IPS-18c (cell line): Measurements from ENCODE around the gene TMPRSS11E.
"Not testable (repeated sequence)": the region's sequence is repeated elsewhere in the genome, so short reads cannot be mapped to it uniquely, and the experiment has no call there.

Source experiments
- H3K4me3 ChIP-seq: 2 replicates; pipeline ENCODE4 v1.7.0; 2013; ENCODE audit warnings: low read depth, mild to moderate bottlenecking, low read length, moderate library complexity; ENCODE audit not compliant: insufficient read depth
- H3K9me3 ChIP-seq: one replicate; pipeline ENCODE4 v1.6.1; 2013; ENCODE audit warnings: mild to moderate bottlenecking, low read length, moderate library complexity; ENCODE audit not compliant: control insufficient read depth, insufficient read depth

The TMPRSS11E gene, protein sequence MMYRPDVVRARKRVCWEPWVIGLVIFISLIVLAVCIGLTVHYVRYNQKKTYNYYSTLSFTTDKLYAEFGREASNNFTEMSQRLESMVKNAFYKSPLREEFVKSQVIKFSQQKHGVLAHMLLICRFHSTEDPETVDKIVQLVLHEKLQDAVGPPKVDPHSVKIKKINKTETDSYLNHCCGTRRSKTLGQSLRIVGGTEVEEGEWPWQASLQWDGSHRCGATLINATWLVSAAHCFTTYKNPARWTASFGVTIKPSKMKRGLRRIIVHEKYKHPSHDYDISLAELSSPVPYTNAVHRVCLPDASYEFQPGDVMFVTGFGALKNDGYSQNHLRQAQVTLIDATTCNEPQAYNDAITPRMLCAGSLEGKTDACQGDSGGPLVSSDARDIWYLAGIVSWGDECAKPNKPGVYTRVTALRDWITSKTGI

DNA sequence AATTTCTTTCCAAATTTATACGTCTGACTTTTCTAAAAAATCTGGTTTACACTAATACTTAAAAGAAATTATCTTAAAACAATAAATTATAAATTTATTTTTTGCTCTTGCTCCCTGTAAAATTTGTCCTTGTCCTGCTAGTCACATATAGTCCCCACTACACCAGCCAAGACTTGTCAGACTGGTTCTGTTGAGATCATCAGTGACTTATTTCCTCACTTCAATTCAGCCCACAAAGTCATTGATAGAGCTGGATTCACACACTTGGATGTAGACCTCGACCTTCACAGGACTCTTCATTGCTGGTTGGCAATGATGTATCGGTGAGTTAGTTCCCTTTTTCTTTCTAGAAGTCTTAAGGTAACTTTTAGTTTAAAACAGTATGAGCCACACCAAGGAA is at the start of gene TMPRSS11E:
TSS of gene TMPRSS11E (plus strand) at position 263 of the 400 bp plus-strand sequence. CDS start at position 313, 50 bp downstream.
- H3K9me3 ChIP-seq: no peaks in the 10 kb centered on the region
- H3K4me3 ChIP-seq: no peak within 1 kb of the TSS

DNA sequence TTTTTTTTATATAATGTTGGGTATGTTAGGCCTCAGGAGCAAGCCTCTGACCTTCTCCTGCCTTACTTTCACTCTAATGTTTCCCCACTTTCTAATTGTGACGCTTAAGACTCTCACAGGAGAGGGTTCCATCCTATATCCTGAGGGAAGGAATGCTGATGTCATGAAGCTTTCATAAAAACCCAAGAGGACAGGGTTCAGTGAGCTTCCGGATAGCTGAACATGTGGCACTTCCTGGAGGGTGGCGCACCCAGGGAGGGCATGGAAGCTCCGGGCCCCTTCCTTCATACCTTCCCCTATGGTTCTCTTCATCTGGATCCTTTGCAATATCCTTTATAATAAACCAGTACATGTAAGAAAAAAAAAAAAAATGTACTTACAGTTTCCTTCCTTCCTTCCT is 48.0 kb upstream of the TMPRSS11E start:
- H3K9me3 ChIP-seq: no peaks in the 10 kb centered on the region
- no peak overlapping the region for H3K4me3 ChIP-seq

DNA sequence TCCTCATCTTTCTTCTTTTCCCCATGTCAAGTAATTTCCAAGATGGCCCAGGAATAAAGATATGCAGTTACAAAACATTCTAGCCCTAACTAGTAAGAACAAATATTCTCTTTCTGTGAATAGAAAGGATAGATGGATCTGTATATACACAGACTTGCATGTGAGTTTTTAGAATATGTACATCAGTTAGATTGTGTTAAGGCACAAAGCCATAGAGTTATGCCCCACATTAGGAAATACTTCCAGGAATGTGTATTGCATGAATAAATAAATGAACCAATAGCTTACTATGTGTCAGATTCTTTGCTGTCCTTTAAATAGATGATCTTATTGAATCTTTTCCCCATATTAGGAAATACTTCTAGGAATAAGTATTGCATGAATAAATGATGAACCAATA is 46.0 kb upstream of the TMPRSS11E start:
- Histone ChIP-seq H3K9me3 (no peaks in the 10 kb centered on the region), H3K4me3 (no peak overlapping the region)

DNA sequence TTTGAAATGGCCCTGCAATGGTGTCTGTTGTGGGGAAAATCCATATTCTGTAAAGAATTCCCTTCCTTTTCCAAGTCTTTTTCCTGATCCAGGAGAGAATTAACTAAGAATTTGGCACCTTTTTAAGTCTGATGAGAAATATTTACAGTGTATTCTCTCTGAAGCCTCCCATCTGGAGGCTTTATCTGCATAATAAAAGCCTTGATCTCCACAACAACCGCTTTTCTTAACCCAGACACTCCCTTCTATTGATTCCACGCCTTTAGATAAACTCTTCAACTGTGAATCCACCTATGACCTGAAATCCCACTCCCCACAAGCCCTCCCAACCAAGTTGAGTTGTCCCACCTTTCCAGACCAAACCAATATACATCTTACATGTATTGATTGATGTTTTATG is 43.1 kb upstream of the TMPRSS11E start:
- no peak overlapping the region for H3K4me3 ChIP-seq

DNA sequence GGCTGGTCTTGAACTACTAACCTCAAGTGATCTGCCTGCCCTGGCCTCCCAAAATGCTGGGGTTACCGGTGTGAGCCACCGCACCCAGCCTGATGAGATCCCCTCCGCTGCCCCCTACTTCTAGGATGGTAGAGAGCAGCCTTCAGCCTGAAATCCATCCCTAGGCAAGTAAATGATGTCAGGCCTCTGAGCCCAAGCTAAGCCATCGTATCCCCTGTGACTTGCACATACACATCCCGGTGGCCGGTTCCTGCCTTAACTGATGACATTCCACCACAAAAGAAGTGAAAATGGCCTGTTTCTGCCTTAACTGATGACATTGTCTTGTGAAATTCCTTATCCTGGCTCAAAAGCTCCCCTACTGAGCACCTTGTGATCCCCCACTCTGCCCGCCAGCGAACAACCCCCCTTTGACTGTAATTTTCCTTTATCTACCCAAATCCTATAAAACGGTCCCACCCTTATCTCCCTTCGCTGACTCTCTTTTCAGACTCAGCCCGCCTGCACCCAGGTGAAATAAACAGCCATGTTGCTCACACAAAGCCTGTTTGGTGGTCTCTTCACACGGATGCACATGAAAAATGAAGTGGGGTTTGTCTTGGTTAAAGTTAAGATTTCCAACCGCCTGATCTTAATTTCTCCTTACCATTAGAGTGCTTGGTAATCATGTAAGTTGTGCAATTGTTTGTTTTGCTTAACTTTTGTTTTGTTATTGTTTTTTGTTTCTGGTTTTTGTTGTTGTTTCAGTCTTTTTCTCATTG is 41.4 kb upstream of the TMPRSS11E start:
- peak overlapping the region; percentile 46; the same call in 1 of the 2 replicates for H3K4me3 ChIP-seq
- not testable (repeated sequence) for H3K9me3 ChIP-seq

More for the DNA sequence above, 43.1 kb upstream of the TMPRSS11E start:
- H3K9me3 ChIP-seq: no peaks in the 10 kb centered on the region

DNA sequence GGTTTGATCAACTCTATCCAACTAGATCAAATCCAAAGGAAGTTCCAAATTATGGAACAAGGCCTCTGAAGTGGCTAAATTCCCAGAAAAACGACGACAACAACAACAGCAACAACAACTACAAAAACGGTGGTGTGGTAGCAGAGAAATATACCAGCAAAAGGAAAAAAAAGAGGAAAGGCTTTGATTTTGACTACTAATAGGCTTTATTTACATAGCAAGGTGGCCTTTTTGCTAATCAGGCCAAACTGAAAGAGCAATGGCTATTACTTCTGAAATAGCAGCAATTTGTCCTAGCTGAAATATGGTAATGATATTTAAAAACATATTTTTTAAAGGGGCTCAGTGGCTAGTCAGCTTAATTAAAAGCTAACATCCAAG is 40.8 kb upstream of the TMPRSS11E start:
- H3K4me3 ChIP-seq: peak overlapping the region; percentile 46; the same call in 1 of the 2 replicates
- no peaks in the 10 kb centered on the region for H3K9me3 ChIP-seq

DNA sequence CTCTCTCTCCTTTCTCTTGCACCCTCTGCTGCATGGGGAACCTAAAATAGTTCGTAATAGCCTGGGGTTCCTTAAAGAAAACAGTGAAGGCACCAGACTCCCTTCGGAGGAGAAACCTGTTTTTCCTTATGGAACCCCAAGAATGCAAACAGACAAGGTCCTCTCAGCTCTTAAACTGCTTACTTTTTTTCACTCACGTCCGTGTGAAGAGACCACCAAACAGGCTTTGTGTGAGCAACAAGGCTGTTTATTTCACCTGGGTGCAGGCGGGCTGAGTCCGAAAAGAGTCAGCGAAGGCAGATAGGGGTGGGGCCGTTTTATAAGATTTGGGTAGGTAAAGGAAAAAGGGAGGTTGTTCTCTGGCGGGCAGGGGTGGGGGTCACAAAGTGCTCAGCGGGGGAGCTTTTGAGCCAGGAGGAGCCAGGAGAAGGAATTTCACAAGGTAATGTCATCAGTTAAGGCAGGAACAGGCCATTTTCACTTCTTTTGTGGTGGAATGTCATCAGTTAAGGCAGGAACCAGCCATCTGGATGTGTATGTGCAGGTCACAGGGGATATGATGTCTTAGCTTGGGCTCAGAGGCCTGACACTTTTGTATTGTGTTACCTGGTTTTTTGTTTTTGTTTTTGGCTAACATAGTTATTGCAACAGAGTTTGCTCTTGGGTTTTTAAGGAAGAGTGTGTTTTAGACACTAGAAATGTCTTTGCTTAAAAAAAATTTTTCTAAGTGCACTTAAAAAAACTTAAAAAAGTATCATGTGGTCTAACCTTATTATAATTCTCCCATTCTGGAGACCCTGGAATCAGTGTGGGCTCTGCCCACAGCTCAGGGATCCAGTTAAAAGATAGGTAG is 40.0 kb upstream of the TMPRSS11E start:
- not testable (repeated sequence) for H3K9me3 ChIP-seq
- H3K4me3 ChIP-seq: peak overlapping the region; percentile 46; the same call in 1 of the 2 replicates

DNA sequence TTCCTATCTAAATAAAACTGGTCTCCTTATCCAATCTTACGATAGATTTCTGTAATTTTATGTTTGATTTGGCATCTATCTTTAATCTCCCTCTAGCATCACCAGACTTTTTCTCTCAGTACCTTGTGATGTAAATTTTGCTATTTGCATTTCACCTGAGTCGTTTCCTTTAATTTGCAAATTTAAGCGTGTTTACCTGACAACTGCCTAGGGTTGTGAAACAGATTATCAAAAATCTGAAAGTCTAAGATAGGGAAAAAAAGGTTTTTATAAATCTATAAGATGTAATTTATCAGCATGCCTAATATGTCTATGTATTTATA is 39.4 kb upstream of the TMPRSS11E start:
- no peaks in the 10 kb centered on the region for H3K9me3 ChIP-seq
- H3K4me3 ChIP-seq: no peak overlapping the region

DNA sequence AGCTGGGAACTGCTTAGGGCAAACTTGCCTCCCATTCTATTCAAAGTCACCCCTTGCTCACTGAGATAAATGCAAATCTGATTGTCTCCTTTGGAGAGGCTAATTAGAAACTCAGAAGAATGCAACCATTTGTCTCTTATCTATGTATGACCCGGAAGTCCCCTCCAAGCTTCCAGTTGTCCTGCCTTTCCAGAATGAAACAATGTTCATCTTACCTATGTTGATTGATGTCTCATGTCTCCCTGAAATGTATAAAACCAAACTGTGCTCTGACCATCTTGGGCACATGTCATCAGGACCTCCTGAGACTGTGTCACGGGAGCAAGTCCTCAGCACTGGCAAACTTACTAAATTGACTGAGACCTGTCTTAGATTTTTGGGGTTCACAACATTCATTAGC is 37.1 kb upstream of the TMPRSS11E start:
- H3K4me3 ChIP-seq: no peak overlapping the region
- H3K9me3 ChIP-seq: no peaks in the 10 kb centered on the region

DNA sequence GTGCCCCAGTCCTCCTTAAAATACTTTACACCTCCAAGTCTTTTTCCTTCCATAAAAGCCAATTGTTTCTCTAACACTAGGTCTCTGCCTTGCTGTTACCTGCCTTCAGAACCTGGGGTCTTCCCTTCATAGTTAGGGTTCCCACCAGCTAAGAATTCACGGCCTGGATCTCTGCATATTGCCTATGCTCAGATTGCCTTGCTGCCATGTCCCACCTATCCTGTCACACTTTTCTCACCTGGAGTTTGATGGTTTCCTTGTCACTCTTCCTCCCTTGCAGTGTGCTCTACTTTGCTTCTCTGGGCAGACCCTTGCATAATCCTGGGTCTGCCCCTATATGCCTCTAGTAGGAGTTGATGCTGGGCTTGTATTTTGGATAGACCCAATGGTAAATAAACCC is 36.6 kb upstream of the TMPRSS11E start:
- H3K9me3 ChIP-seq: no peaks in the 10 kb centered on the region
- H3K4me3 ChIP-seq: no peak overlapping the region

DNA sequence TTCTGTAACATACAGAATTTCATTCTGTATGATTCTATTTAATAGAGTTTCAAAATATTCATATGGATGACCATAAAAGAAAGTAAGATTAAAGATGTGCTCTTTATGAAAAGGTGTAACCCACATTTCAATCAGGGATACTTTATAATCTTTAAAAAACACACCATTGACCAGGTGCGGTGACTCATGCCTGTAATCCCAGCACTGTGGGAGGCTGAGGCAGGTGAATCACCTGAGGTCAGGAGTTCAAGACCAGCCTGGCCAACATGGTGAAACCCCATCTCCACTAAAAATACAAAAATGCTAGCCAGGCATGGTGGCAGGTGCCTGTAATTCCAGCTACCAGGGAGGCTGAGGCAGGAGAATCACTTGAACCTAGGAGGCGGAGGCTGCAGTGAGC is 35.2 kb upstream of the TMPRSS11E start:
- not testable (repeated sequence) for H3K9me3 ChIP-seq, H3K4me3 ChIP-seq

DNA sequence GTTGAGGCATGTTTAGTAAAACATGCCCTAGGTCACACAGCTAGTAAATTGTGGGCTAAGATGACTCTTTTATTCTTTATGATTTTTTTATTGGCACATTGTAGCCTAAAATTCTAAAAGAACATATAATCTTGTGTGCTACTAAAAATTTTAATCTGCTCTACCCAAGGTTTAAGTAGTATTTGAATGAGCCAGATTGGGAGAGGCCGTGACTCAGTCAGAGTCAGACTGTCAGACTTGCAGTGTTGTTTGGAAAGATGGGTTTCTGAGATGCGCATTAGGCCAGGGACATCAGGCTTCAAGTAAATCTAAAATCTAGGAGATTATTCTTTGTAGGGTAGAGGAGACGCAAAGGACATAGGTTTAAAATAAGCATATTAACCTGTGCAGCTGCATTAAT is 30.7 kb upstream of the TMPRSS11E start:
- no peak overlapping the region for H3K4me3 ChIP-seq

DNA sequence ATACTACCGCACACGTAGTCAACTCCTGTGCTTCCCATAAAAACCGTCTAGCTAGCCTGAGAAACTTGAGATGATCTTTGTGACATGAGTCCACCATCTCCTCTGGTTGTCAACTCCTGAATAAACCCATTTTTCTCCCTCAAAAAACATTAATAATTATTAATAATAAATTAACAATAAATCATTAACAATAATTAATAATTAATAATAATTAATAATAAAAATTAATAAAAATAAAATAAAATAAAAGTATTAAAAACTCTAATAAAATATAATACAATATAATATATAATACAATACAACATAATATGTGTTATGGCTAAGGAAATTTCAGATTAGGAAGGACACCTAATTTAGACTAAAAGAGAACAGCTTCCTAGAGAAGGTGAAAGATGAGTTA is 20.7 kb upstream of the TMPRSS11E start:
- H3K9me3 ChIP-seq: no peaks in the 10 kb centered on the region

More for the DNA sequence above, 30.7 kb upstream of the TMPRSS11E start:
- H3K9me3 ChIP-seq: peaks cover 8% of the 10 kb centered on the region

DNA sequence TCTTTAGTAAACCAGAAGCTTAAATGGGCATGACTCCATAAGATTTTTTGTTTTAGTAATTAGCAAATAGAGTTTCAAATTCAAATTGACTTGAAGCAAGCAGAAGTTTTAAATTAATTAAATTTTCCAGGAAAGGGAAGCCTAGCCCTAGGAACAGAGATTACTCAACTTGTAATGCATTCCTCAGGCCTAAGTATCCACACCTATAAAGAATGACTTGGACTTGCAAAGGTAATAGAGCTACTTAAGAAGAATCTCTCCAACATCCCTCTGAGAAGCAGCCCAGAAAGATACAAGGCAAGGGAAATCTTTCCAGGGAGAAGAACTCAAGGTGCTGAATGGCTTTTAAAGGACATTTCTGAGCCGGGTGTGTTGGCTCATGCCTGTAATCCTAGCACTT is 16.9 kb upstream of the TMPRSS11E start:
- Histone ChIP-seq H3K4me3 (no peak overlapping the region), H3K9me3 (no peaks in the 10 kb centered on the region)

More for the DNA sequence above, 20.7 kb upstream of the TMPRSS11E start:
- no peak overlapping the region for H3K4me3 ChIP-seq

DNA sequence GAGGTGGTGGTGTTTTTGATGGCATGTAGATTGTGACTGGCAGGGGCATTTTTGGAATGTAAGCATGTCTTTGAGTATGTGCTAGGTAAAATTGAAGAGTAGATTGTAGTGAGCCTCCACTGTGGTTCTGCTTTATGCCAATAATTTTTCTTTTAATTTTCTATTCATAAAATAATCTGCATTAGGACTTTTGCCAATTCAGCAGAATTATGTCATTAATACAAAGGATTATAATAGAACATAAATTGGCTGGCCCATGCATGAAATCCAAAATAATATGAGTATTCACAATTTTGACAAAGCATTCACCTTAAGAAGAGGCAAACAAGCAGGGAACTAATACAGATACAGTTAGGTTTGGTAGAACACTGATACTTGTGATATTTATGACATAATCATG is 14.9 kb upstream of the TMPRSS11E start:
- no peaks in the 10 kb centered on the region for H3K9me3 ChIP-seq

DNA sequence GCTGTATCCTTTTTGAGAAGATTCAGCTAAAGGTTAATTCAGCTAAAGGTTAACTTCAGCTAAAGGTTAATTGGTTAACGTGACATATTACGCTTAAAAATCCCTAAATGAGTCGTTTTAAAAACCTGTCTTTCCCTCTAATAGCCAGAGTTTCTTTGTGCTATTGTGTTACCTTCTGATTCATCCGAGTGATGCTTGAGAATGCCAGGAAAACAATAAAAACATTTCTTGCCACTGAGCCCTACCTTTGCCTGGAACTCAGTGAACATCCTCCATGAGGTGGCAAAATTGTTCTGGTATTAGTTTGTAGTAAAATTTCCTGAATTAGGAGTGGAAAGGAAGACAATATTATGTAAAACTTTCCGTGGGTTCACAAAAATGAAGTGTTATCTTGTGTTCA is 13.7 kb upstream of the TMPRSS11E start:
- Histone ChIP-seq H3K4me3 (no peak overlapping the region), H3K9me3 (no peaks in the 10 kb centered on the region)

More for the DNA sequence above, 14.9 kb upstream of the TMPRSS11E start:
- H3K4me3 ChIP-seq: no peak overlapping the region

DNA sequence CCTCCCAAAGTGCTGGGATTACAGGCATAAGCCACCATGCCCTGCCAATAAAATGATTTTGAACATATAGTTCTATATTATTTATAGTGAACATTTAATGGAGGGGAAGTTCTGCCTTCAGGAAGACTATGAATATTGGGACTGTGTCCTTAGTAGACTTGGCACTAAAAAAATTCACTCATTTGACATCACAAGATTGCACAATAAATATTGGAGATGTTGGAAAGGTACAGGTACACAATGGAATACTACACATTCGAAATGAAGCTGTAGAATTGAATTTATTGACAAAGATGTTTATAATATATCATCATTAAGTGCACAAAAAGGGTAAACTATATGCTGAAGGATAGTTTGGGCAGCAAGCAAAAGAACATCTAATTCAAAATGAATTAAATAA is 13.0 kb upstream of the TMPRSS11E start:
- H3K9me3 ChIP-seq: no peaks in the 10 kb centered on the region
- H3K4me3 ChIP-seq: no peak overlapping the region
